Lung (tissue), 12 donors: Measurements from ENCODE around the gene ZNF862. TPM values are rescaled to one million over a fixed set of nuclear protein-coding genes. Genes with fewer than 3 reads are reported as not detected.
A peak's percentile ranks its signal among the peaks of the same experiment; 100 is the strongest.

Experiments used
- ATAC-seq: fragments of 200-7000 bp; cut with Tn5 transposase; one replicate; pipeline ENCODE4 v1.9.1; 2020; ENCODE audit warnings: moderate number of reproducible peaks; ENCODE audit not compliant: insufficient read depth, low FRiP score
- DNase-seq, 3 donors: peaks; one replicate each; pipeline ENCODE4 v3.0.0-alpha.2; 2013 to 2017
- H3K27ac ChIP-seq, 2 donors: one replicate each; pipeline ENCODE4 v1.5.1; 2013; ENCODE audit warnings: mild to moderate bottlenecking in 2 of 2, moderate library complexity in 2 of 2, control low read depth in 1 of 2, inconsistent platforms in 1 of 2, low read depth in 1 of 2, low read length in 1 of 2
- H3K27me3 ChIP-seq, 3 donors: one replicate each; pipeline ENCODE4 v1.5.1; 2013; ENCODE audit warnings: low read length in 2 of 3; ENCODE audit not compliant: control insufficient read depth in 3 of 3, insufficient read depth in 3 of 3
- H3K36me3 ChIP-seq, 4 donors: one replicate each; pipeline ENCODE4 v1.5.1; 2013; ENCODE audit warnings: low read length in 4 of 4, mild to moderate bottlenecking in 1 of 4, moderate library complexity in 1 of 4; ENCODE audit not compliant: control insufficient read depth in 4 of 4, insufficient read depth in 4 of 4
- H3K4me1 ChIP-seq, 5 donors: one replicate each; pipeline ENCODE4 v1.5.1; 2013; ENCODE audit warnings: low read length in 5 of 5, mild to moderate bottlenecking in 2 of 5, moderate library complexity in 1 of 5; ENCODE audit not compliant: control insufficient read depth in 5 of 5, insufficient read depth in 5 of 5
- H3K4me3 ChIP-seq: one replicate; pipeline ENCODE4 v1.5.1; 2013; ENCODE audit warnings: mild to moderate bottlenecking, control low read depth, moderate library complexity
- H3K9ac ChIP-seq, 2 donors: one replicate each; pipeline ENCODE4 v1.5.1; 2013; ENCODE audit warnings: low read length in 2 of 2, control low read depth in 1 of 2; ENCODE audit not compliant: insufficient read depth in 1 of 2
- H3K9me3 ChIP-seq, 4 donors: one replicate each; pipeline ENCODE4 v1.5.1; 2013; ENCODE audit warnings: low read length in 3 of 4, mild to moderate bottlenecking in 1 of 4, moderate library complexity in 1 of 4; ENCODE audit not compliant: control insufficient read depth in 4 of 4, insufficient read depth in 3 of 4
- CTCF ChIP-seq: IDR thresholded peaks from 2 replicates; pipeline ENCODE4 v1.5.1; 2012; ENCODE audit warnings: mild to moderate bottlenecking; ENCODE audit errors: control extremely low read depth, extremely low read depth
- WGBS, 2 donors: extraction: QIAGEN DNeasy Blood & Tissue Kit; methylation state at CpG; one replicate each; pipeline ENCODE4 v1.1.7; 2013; 5-methylcytosine and 5-hydroxymethylcytosine counted together
- polyA plus RNA-seq, 2 donors: library from polyadenylated mRNA; stranded (reverse); fragments of 200-250 nt; gene quantifications; one replicate each; pipeline ENCODE4 v1.2.1, GENCODE V29; 2013
- total RNA-seq, 2 donors: library from RNA; depleted of rRNA in 1 of 2; stranded (reverse); fragments of >200 nt in 1 of 2; gene quantifications; one replicate each; pipeline ENCODE4 v1.2.1, GENCODE V29; 2014 to 2021
- donor health status: control.
- donor health status: control.
- donor health status: Bipolar disorder and iron deficiency.
- donor health status: healthy.
- donor health status: DM: yes; HTN: yes; CAD: no.

ZNF862 gene
- total and polyA plus RNA-seq, 4 donors, result 5.2 to 22.1 (median 10.0) TPM

GRCh38 chr7:149836434-149836833, 1.7 kb upstream of the ZNF862 start:
- ATAC-seq, result no peak
- Histone ChIP-seq H3K9ac (no peak overlapping the region), H3K4me3 (no peak overlapping the region), H3K27ac (no peak overlapping the region), H3K4me1 (peaks cover 0 to 14% (median 0%) of the 10 kb centered on the region in 5 donors), H3K9me3 (no peaks in the 10 kb centered on the region), H3K27me3 (no peaks in the 10 kb centered on the region), H3K36me3 (peaks cover 0 to 2% (median 0%) of the 10 kb centered on the region in 4 donors)
- DNase-seq, result no peak
- WGBS, 2 donors, result 29 to 87% methylated on average over 1 of the region's 1 CpG
- no peak for TF ChIP-seq CTCF

GRCh38 chr7:149837564-149838223, 481 bp upstream of the ZNF862 start:
- Histone ChIP-seq H3K4me3 (no peak overlapping the region), H3K27ac (no peak overlapping the region), H3K9ac (no peak overlapping the region), H3K27me3 (no peaks in the 10 kb centered on the region), H3K4me1 (peaks cover 0 to 14% (median 0%) of the 10 kb centered on the region in 5 donors), H3K9me3 (no peaks in the 10 kb centered on the region), H3K36me3 (peaks cover 0 to 2% (median 0%) of the 10 kb centered on the region in 4 donors)
- ATAC-seq (no peak), DNase-seq (no peak)
- no peak for TF ChIP-seq CTCF
- WGBS, 2 donors, result 33 to 37% methylated on average over 17 of the region's 17 CpGs

GRCh38 chr7:149838992-149839408, 825 bp downstream of the ZNF862 start:
- WGBS, 2 donors, result 23 to 29% methylated on average over 6 of the region's 6 CpGs
- Histone ChIP-seq H3K27me3 (no peaks in the 10 kb centered on the region), H3K9ac (peak overlapping the region; percentile 56 to 83), H3K4me3 (peak overlapping the region; percentile 83), H3K27ac (peak overlapping the region; percentile 82 to 85), H3K4me1 (peaks cover 0 to 14% (median 0%) of the 10 kb centered on the region in 5 donors), H3K36me3 (peaks cover 0 to 2% (median 0%) of the 10 kb centered on the region in 4 donors), H3K9me3 (no peaks in the 10 kb centered on the region)
- no peak for TF ChIP-seq CTCF
- no peak for DNase-seq
- ATAC-seq, result no peak
